Mesothelial cell of epicardium (in vitro differentiated cells): ENCODE results near the gene KREMEN2. TPM values are rescaled to one million over a fixed set of nuclear protein-coding genes. Genes with fewer than 3 reads are reported as not detected.

Source experiments
- DNase-seq, 2 experiments: peaks; one replicate each; pipeline ENCODE4 v3.0.0; 2021; ENCODE audit warnings: low spot score in 2 of 2; ENCODE audit not compliant: unreplicated experiment in 2 of 2
- H3K27ac Mint-ChIP-seq: 2 replicates; pipeline ENCODE4 v1.8.0; 2021; ENCODE audit warnings: mixed read lengths
- H3K27me3 Mint-ChIP-seq: 2 replicates; pipeline ENCODE4 v1.8.0; 2021; ENCODE audit warnings: low read depth, mixed read lengths
- H3K36me3 Mint-ChIP-seq: 2 replicates; pipeline ENCODE4 v1.8.0; 2021; ENCODE audit warnings: mixed read lengths
- H3K4me1 Mint-ChIP-seq: 2 replicates; pipeline ENCODE4 v1.8.0; 2021; ENCODE audit warnings: mixed read lengths
- H3K4me3 Mint-ChIP-seq: 2 replicates; pipeline ENCODE4 v1.8.0; 2021; ENCODE audit warnings: mild to moderate bottlenecking, moderate library complexity, mixed read lengths
- H3K9me3 Mint-ChIP-seq: 2 replicates; pipeline ENCODE4 v1.8.0; 2021; ENCODE audit warnings: mixed read lengths
- CTCF ChIP-seq: fragments of 200-600 bp; sonication (generic); IDR thresholded peaks from one replicate; pipeline ENCODE4 v1.5.0; 2021; ENCODE audit warnings: antibody characterized with exemption; ENCODE audit not compliant: unreplicated experiment
- total RNA-seq: library from RNA; stranded (reverse); gene quantifications from 3 replicates; pipeline ENCODE4 v1.2.1, GENCODE V29; 2021

KREMEN2 gene
- total RNA-seq, 1 donor from 2014 or later = 29.1 TPM

GRCh38 chr16:3007059-3007956, 43.2 kb downstream of the KREMEN2 start:
- peak overlapping the region; percentile 94 for H3K27ac Mint-ChIP-seq
- H3K4me3 Mint-ChIP-seq = peak overlapping the region; percentile 31

GRCh38 chr16:3007957-3008689, 44.0 kb downstream of the KREMEN2 start:
- H3K27me3 Mint-ChIP-seq = peaks cover 58% of the 10 kb centered on the region
- H3K9me3 Mint-ChIP-seq = no peaks in the 10 kb centered on the region
- TF ChIP-seq CTCF = no peak
- DNase-seq = no peak
- peak overlapping the region; percentile 94 for H3K27ac Mint-ChIP-seq
- peaks cover 61% of the 10 kb centered on the region for H3K4me1 Mint-ChIP-seq
- H3K36me3 Mint-ChIP-seq = no peaks in the 10 kb centered on the region
- H3K4me3 Mint-ChIP-seq = peak overlapping the region; percentile 10

More at GRCh38 chr16:3007059-3007956, 43.2 kb downstream of the KREMEN2 start:
- no peaks in the 10 kb centered on the region for H3K36me3 Mint-ChIP-seq
- H3K27me3 Mint-ChIP-seq = peaks cover 54% of the 10 kb centered on the region
- no peaks in the 10 kb centered on the region for H3K9me3 Mint-ChIP-seq
- H3K4me1 Mint-ChIP-seq = peaks cover 53% of the 10 kb centered on the region
- no peak for TF ChIP-seq CTCF
- no peak for DNase-seq

- Mint-ChIP-seq H3K27me3 (peaks cover 62% of the 10 kb centered on the region), H3K9me3 (no peaks in the 10 kb centered on the region), H3K36me3 (no peaks in the 10 kb centered on the region), H3K4me3 (no peak overlapping the region), H3K27ac (peak overlapping the region; percentile 94), H3K4me1 (peaks cover 67% of the 10 kb centered on the region)
- no peak for DNase-seq
- TF ChIP-seq CTCF = no peak
Measured at GRCh38 chr16:3008690-3009037, 44.6 kb downstream of the KREMEN2 start.

GRCh38 chr16:3009568-3010390, 45.7 kb downstream of the KREMEN2 start:
- peak overlapping the region; percentile 94 for H3K27ac Mint-ChIP-seq
- H3K36me3 Mint-ChIP-seq = no peaks in the 10 kb centered on the region
- H3K4me1 Mint-ChIP-seq = peaks cover 74% of the 10 kb centered on the region
- peak; percentile 82 to 92 for DNase-seq
- H3K27me3 Mint-ChIP-seq = peaks cover 68% of the 10 kb centered on the region
- H3K9me3 Mint-ChIP-seq = no peaks in the 10 kb centered on the region
- H3K4me3 Mint-ChIP-seq = peak overlapping the region; percentile 39
- TF ChIP-seq CTCF = no peak

- H3K4me3 Mint-ChIP-seq = no peak overlapping the region
- H3K4me1 Mint-ChIP-seq = peaks cover 76% of the 10 kb centered on the region
- H3K27me3 Mint-ChIP-seq = peaks cover 68% of the 10 kb centered on the region
- peaks cover 3% of the 10 kb centered on the region for H3K36me3 Mint-ChIP-seq
- no peak for DNase-seq
- H3K27ac Mint-ChIP-seq = peak overlapping the region; percentile 94
- no peak for TF ChIP-seq CTCF
- no peaks in the 10 kb centered on the region for H3K9me3 Mint-ChIP-seq
Measured at GRCh38 chr16:3010510-3010909, 46.4 kb downstream of the KREMEN2 start.
